Common myeloid progenitor, CD34-positive (primary cell): ENCODE results near the gene IL6. TPM values are rescaled to one million over a fixed set of nuclear protein-coding genes. Genes with fewer than 3 reads are reported as not detected.
A peak's percentile ranks its signal among the peaks of the same experiment; 100 is the strongest.
"Not testable (repeated sequence)": the region's sequence is repeated elsewhere in the genome, so short reads cannot be mapped to it uniquely, and the experiment has no call there.

Experiments
- CTCF ChIA-PET: fragments of 350-600 bp; sonication (Branson Sonifier 250); formaldehyde crosslinking; loops from one replicate; lab custom pipeline; 2021; ENCODE audit warnings: antibody characterized with exemption; lab: Charles Lee
- POLR2A ChIA-PET: fragments of 350-600 bp; sonication (Branson Sonifier 250); formaldehyde crosslinking; loops from one replicate; lab custom pipeline; 2021; ENCODE audit warnings: antibody characterized with exemption; lab: Charles Lee
- DNase-seq, 3 donors: peaks; one replicate each; pipeline versions ENCODE4 v3.0.0 to v3.0.0-alpha.2; 2013
- H3K27ac ChIP-seq, 2 experiments: 1 replicate in 1 of 2; 2 replicates in 1 of 2; pipeline ENCODE4 v1.7.0; 2013; ENCODE audit warnings: inconsistent platforms in 2 of 2, low read length in 2 of 2, mild to moderate bottlenecking in 2 of 2, low read depth in 1 of 2, moderate library complexity in 1 of 2; ENCODE audit not compliant: severe bottlenecking in 2 of 2, insufficient read depth in 1 of 2, poor library complexity in 1 of 2
- H3K27me3 ChIP-seq, 5 experiments: replicated peaks in 2 of 5; 1 replicate in 3 of 5; 2 replicates in 2 of 5; pipeline versions ENCODE4 v1.6.1 to v1.7.0; 2013; ENCODE audit warnings: low read length in 4 of 5, mild to moderate bottlenecking in 2 of 5, moderate library complexity in 2 of 5, inconsistent platforms in 1 of 5; ENCODE audit not compliant: insufficient read depth in 5 of 5, control insufficient read depth in 4 of 5
- H3K36me3 ChIP-seq, 4 experiments: 1 replicate in 2 of 4; 2 replicates in 2 of 4; pipeline versions ENCODE4 v1.6.1 to v1.7.0; 2013; ENCODE audit warnings: low read length in 3 of 4, control low read depth in 1 of 4, mild to moderate bottlenecking in 1 of 4; ENCODE audit not compliant: control insufficient read depth in 4 of 4, insufficient read depth in 4 of 4
- H3K4me1 ChIP-seq, 4 experiments: 1 replicate in 3 of 4; 2 replicates in 1 of 4; pipeline versions ENCODE4 v1.6.1 to v1.7.1; 2013; ENCODE audit warnings: low read length in 3 of 4, mild to moderate bottlenecking in 3 of 4, control low read depth in 1 of 4, inconsistent platforms in 1 of 4, moderate library complexity in 1 of 4; ENCODE audit not compliant: control insufficient read depth in 4 of 4, insufficient read depth in 4 of 4; ENCODE audit errors: control extremely low read depth in 1 of 4
- H3K4me3 ChIP-seq, 7 experiments: 1 replicate in 4 of 7; 2 replicates in 3 of 7; pipeline versions ENCODE4 v1.5.1 to v1.7.0; 2013; ENCODE audit warnings: mild to moderate bottlenecking in 7 of 7, low read length in 6 of 7, moderate library complexity in 6 of 7, inconsistent platforms in 2 of 7, low read depth in 2 of 7, control low read depth in 1 of 7; ENCODE audit not compliant: insufficient read depth in 4 of 7, control insufficient read depth in 1 of 7; ENCODE audit errors: extremely low read depth in 1 of 7
- H3K9me3 ChIP-seq, 5 experiments: 1 replicate in 4 of 5; 2 replicates in 1 of 5; pipeline versions ENCODE4 v1.6.1 to v1.7.1; 2013; ENCODE audit warnings: low read length in 4 of 5, mild to moderate bottlenecking in 2 of 5, inconsistent platforms in 1 of 5, low read depth in 1 of 5, moderate library complexity in 1 of 5; ENCODE audit not compliant: control insufficient read depth in 4 of 5, insufficient read depth in 2 of 5; ENCODE audit errors: control extremely low read depth in 1 of 5
- WGBS: methylation state at CpG from one replicate; pipeline ENCODE4 v1.1.5; 2013; ENCODE audit not compliant: insufficient coverage; 5-methylcytosine and 5-hydroxymethylcytosine counted together
- polyA plus RNA-seq: library from polyadenylated mRNA; unstranded; fragments of 120-200 nt; gene quantifications from one replicate; pipeline ENCODE4 v1.2.1, GENCODE V29; 2013

IL6 gene
- 2.9 TPM for polyA plus RNA-seq

DNA sequence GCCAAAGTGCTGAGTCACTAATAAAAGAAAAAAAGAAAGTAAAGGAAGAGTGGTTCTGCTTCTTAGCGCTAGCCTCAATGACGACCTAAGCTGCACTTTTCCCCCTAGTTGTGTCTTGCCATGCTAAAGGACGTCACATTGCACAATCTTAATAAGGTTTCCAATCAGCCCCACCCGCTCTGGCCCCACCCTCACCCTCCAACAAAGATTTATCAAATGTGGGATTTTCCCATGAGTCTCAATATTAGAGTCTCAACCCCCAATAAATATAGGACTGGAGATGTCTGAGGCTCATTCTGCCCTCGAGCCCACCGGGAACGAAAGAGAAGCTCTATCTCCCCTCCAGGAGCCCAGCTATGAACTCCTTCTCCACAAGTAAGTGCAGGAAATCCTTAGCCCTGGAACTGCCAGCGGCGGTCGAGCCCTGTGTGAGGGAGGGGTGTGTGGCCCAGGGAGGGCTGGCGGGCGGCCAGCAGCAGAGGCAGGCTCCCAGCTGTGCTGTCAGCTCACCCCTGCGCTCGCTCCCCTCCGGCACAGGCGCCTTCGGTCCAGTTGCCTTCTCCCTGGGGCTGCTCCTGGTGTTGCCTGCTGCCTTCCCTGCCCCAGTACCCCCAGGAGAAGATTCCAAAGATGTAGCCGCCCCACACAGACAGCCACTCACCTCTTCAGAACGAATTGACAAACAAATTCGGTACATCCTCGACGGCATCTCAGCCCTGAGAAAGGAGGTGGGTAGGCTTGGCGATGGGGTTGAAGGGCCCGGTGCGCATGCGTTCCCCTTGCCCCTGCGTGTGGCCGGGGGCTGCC is at the start of gene IL6:
IL6 (plus strand) TSS at position 294 of the 807 bp plus-strand sequence; CDS start at position 357, 63 bp downstream.
- Histone ChIP-seq H3K27me3 (peaks cover 2 to 33% (median 9%) of the 10 kb centered on the region in 5 experiments), H3K4me3 (peak within 1 kb of the TSS in 6 of 7 experiments; percentile 35 to 66 (median 48)), H3K27ac (peak within 1 kb of the TSS in 1 of 2 experiments; percentile 56), H3K4me1 (peaks cover 6 to 37% (median 30%) of the 10 kb centered on the region in 4 experiments), H3K9me3 (no peaks in the 10 kb centered on the region), H3K36me3 (no peaks in the 10 kb centered on the region)
- DNase-seq: peak; percentile 64 to 86 (median 86)
- WGBS: 9% methylated on average over 17 of the region's 28 CpGs
- ChIA-PET POLR2A (no interaction called here), CTCF (interaction anchor here (0.6 to 8.6 kb wide), 12 partner anchors 10 to 330 kb away, joined by 3 to 199 read pairs (median 4); no protein-coding TSS in a partner anchor)

DNA sequence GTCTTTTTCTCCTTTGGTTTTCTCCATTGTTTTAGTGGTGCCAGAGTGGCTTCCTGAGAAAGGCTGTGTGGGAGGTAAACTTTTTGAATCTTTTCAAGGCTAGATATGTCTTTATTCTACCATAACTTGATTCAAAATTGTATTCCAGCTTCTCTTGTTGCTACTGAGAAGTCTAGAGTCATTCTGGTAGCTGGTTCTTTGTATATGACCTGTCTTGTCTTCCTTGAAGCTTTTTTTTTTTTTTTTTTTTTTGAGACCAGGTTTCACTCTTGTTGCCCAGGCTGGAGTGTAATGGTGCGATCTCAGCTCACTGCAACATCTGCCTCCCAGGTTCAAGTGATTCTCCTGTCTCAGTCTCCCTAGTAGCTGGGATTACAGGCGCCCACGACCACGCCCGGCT is 49.7 kb upstream of the IL6 start:
- POLR2A ChIA-PET, H3K27ac ChIP-seq, CTCF ChIA-PET, H3K36me3 ChIP-seq, DNase-seq, H3K4me3 ChIP-seq, H3K9me3 ChIP-seq, H3K27me3 ChIP-seq: not testable (repeated sequence)
- 100% methylated on average over 4 of the region's 5 CpGs for WGBS
- H3K4me1 ChIP-seq: peaks cover 0 to 25% (median 3%) of the 10 kb centered on the region in 4 experiments

DNA sequence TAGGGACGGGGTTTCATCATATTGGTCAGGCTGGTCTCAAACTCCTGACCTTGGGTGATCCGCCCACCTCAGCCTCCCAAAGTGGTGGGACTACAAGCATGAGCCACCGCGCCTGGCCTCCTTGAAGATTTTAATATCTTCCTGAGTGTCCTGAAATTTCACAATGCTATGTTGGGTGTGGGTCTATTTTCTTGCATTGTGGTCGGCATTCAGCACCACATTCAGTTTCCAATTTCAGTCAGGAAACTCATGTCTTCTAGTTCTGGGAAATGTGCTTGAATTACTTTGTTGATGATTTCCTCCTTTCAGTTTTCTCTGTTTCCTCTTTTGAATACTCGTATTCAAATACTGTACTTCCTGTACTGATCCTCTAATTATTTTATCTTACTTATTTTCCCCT is 49.3 kb upstream of the IL6 start:
- ChIA-PET POLR2A (no interaction called here), CTCF (no interaction called here)
- Histone ChIP-seq H3K4me1 (peaks cover 0 to 25% (median 3%) of the 10 kb centered on the region in 4 experiments), H3K4me3 (no peak overlapping the region), H3K9me3 (no peaks in the 10 kb centered on the region), H3K27me3 (peaks cover 0 to 3% (median 0%) of the 10 kb centered on the region in 5 experiments), H3K27ac (no peak overlapping the region), H3K36me3 (no peaks in the 10 kb centered on the region)
- no peak for DNase-seq
- WGBS: 48% methylated on average over 5 of the region's 6 CpGs

- peaks cover 0 to 23% (median 3%) of the 10 kb centered on the region in 4 experiments for H3K4me1 ChIP-seq
- no peaks in the 10 kb centered on the region for H3K36me3 ChIP-seq
- CTCF ChIA-PET: interaction anchor here (1.3 kb wide), 1 partner anchor 8 kb away, joined by 3 read pairs; no protein-coding TSS in a partner anchor
- H3K9me3 ChIP-seq: no peaks in the 10 kb centered on the region
- WGBS: 96% methylated on average over 4 of the region's 5 CpGs
- peaks cover 0 to 3% (median 0%) of the 10 kb centered on the region in 5 experiments for H3K27me3 ChIP-seq
- no peak overlapping the region for H3K27ac ChIP-seq
- no peak overlapping the region for H3K4me3 ChIP-seq
- DNase-seq: no peak
- POLR2A ChIA-PET: no interaction called here
Measured at GRCh38 chr7:22680482-22680911, 46.5 kb upstream of the IL6 start.

DNA sequence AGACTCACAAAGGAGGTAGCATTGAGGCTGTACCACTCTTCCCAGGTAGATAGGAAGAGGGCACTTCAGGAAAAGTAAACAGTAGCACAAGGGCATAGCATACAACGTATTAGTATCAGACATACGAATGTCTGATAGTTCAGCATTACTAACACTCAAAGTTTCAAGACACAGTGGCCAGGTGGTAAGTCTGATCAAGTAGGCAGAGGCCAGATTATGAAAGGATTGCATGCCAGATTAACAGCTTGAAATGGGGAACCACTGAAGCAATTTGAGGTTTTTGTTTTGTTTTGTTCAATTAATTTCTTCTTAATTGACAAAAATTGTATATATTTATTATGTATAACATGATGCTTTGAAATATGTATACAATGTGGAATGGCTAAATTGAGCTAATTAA is 45.7 kb upstream of the IL6 start:
- Histone ChIP-seq H3K36me3 (no peaks in the 10 kb centered on the region), H3K4me3 (no peak overlapping the region), H3K27ac (no peak overlapping the region), H3K4me1 (peaks cover 0 to 15% (median 0%) of the 10 kb centered on the region in 4 experiments), H3K9me3 (no peaks in the 10 kb centered on the region), H3K27me3 (peaks cover 0 to 3% (median 0%) of the 10 kb centered on the region in 5 experiments)
- CTCF ChIA-PET: interaction anchor here (1.3 kb wide), 1 partner anchor 9 kb away, joined by 3 read pairs; no protein-coding TSS in a partner anchor
- no peak for DNase-seq
- POLR2A ChIA-PET: interaction anchor here (0.6 kb wide), 1 partner anchor 133 kb away, joined by 3 read pairs; no protein-coding TSS in a partner anchor
- WGBS: 100% methylated on average over 1 of the region's 2 CpGs

DNA sequence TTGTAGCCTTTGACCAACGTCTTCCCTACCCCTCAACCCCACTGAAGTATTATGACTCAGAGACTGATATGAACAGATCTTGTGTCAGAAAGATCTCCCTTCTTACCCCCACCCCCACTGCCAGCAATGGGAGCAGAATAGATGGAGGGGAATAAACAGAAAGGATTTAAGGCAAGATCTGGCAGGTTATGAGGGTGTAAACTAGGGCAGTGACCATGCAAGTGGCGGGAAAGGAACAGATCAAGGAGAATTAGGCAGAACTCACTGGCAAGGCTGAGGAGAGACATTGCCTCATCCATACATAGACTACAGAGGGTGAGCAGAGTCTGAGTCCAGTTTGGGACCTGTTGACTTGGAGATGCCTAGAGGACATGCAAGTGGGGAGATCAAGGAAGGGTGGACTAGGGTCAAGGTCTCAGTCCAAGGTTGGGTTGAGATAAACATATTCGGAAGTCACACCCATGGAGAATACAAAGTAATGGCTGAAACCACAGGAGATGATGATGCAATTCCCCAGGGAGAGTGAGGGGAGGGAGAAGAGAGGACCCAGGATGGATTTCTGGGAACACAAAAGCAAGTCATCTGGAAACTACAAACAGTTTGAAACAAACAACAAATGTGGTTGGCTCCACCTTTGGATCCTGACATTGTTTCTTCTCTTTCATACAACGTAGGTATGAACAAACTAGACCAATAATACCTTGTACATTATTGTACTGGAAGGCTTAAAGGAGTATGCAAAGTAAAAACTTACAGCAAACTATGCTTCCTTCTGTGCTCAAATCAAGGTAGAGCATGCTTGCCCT is 44.9 kb upstream of the IL6 start:
- 94% methylated on average over 3 of the region's 4 CpGs for WGBS
- ChIA-PET POLR2A (no interaction called here), CTCF (no interaction called here)
- peaks cover 0 to 9% (median 0%) of the 10 kb centered on the region in 4 experiments for H3K4me1 ChIP-seq
- H3K9me3 ChIP-seq: no peaks in the 10 kb centered on the region
- no peak for DNase-seq
- H3K4me3 ChIP-seq: no peak overlapping the region
- H3K27me3 ChIP-seq: peaks cover 0 to 3% (median 0%) of the 10 kb centered on the region in 5 experiments
- no peak overlapping the region for H3K27ac ChIP-seq
- no peaks in the 10 kb centered on the region for H3K36me3 ChIP-seq
